ENCODE data around the gene OPRD1. TPM values are rescaled to one million over a fixed set of nuclear protein-coding genes. Genes with fewer than 3 reads are reported as not detected.

OPRD1 gene
- total RNA-seq, 6 experiments from 2014 or later: not detected

- Histone ChIP-seq H3K27me3 (no peaks in the 10 kb centered on the region), H3K36me3 (no peaks in the 10 kb centered on the region), H3K4me1 (no peaks in the 10 kb centered on the region), H3K4me3 (no peak overlapping the region), H3K27ac (no peak overlapping the region), H3K9me3 (no peaks in the 10 kb centered on the region)
- no peak for ATAC-seq
- TF ChIP-seq, protein P1, sequence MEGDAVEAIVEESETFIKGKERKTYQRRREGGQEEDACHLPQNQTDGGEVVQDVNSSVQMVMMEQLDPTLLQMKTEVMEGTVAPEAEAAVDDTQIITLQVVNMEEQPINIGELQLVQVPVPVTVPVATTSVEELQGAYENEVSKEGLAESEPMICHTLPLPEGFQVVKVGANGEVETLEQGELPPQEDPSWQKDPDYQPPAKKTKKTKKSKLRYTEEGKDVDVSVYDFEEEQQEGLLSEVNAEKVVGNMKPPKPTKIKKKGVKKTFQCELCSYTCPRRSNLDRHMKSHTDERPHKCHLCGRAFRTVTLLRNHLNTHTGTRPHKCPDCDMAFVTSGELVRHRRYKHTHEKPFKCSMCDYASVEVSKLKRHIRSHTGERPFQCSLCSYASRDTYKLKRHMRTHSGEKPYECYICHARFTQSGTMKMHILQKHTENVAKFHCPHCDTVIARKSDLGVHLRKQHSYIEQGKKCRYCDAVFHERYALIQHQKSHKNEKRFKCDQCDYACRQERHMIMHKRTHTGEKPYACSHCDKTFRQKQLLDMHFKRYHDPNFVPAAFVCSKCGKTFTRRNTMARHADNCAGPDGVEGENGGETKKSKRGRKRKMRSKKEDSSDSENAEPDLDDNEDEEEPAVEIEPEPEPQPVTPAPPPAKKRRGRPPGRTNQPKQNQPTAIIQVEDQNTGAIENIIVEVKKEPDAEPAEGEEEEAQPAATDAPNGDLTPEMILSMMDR (IDR thresholded peaks at IDR 0.05): no peak
- no peak for TF ChIP-seq POLR2A (IDR thresholded peaks at IDR 0.05)
- 88% methylated on average over 2 of the region's 2 CpGs for WGBS (ENCODE audit: insufficient coverage, low coverage, low lambda C conversion rate, missing lambda C conversion rate)
- DNase-seq: no peak
- intact Hi-C loops (cut with DNase I): no loop called here
Measured at GRCh38 chr1:28894785-28895184, 82.8 kb downstream of the OPRD1 start.

DNA sequence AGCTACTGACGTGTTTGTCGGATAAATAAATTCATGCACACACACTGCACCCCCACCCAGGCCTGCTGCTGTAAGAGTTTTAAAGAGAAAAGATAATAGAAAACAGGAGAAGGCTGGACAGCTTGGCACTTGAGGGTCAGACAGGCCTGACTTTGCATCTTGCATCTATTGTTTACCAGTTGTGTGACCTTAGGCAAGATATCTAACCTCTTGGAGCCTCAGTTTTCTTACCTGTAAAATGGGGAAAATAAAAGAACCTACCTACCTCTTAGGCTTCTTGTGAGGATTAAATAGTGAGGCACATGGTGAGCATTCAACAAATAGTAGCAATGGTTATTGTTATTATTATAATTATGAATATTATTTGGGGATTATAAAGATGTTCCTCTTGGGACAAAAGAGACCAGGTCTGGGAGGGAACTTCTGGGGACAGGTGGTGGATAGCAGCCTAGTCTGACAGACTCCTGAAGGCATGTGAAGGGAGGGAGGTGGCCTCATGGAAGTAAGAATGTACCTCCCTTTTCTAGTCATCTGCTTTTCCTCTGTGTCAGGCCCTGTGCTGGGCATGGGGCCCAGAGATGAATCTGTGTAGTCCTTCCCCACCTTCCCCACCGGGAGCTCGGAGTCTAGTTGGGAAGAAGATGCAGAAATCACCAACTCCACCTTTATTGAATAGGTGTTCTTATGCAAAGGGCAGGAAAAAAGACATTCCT lies 84.1 kb downstream of the OPRD1 start:
- TF ChIP-seq POLR2A (IDR thresholded peaks at IDR 0.05): no peak
- TF ChIP-seq, protein P1 (IDR thresholded peaks at IDR 0.05): no peak
- no peaks in the 10 kb centered on the region for H3K4me1 ChIP-seq
- no peak overlapping the region for H3K4me3 ChIP-seq
- no peaks in the 10 kb centered on the region for H3K36me3 ChIP-seq
- intact Hi-C loops (cut with DNase I): no loop called here
- ATAC-seq: no peak
- no peaks in the 10 kb centered on the region for H3K27me3 ChIP-seq
- no peaks in the 10 kb centered on the region for H3K9me3 ChIP-seq
- H3K27ac ChIP-seq: no peak overlapping the region
- 85% methylated on average over 4 of the region's 4 CpGs for WGBS (ENCODE audit: insufficient coverage, low coverage, low lambda C conversion rate, missing lambda C conversion rate)
- no peak for DNase-seq

GRCh38 chr1:28896609-28896986 lies 84.6 kb downstream of the OPRD1 start:
- H3K9me3 ChIP-seq: no peaks in the 10 kb centered on the region
- H3K27ac ChIP-seq: no peak overlapping the region
- H3K36me3 ChIP-seq: no peaks in the 10 kb centered on the region
- no peaks in the 10 kb centered on the region for H3K27me3 ChIP-seq
- ATAC-seq (no peak), DNase-seq (no peak)
- TF ChIP-seq, protein P1 (IDR thresholded peaks at IDR 0.05): no peak
- TF ChIP-seq POLR2A (IDR thresholded peaks at IDR 0.05): no peak
- H3K4me3 ChIP-seq: no peak overlapping the region
- H3K4me1 ChIP-seq: no peaks in the 10 kb centered on the region
- 54% methylated on average over 3 of the region's 3 CpGs for WGBS (ENCODE audit: insufficient coverage, low coverage, low lambda C conversion rate, missing lambda C conversion rate)
- intact Hi-C loops (cut with DNase I): no loop called here

DNA sequence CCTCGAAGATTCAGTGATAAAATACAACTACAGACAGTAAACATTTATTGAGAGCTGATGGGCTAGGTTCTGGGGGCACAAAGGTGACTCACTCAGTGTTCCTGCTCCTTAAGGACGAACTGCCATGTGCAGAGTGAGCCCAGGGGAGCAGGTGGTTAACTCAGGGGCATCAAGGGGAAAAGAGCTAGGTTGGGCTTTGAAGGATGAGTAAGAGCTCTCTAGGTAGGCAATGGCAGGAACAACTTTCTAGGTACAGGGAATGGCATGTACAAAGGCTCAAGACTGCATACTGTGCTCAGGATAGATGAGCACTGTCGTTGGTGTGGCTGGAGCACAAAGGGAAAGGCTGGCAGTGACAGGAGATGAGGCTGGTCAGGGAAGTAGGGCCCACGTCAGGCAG lies 85.8 kb downstream of the OPRD1 start:
- intact Hi-C loops (cut with DNase I): no loop called here
- Histone ChIP-seq H3K4me3 (no peak overlapping the region), H3K9me3 (no peaks in the 10 kb centered on the region), H3K36me3 (no peaks in the 10 kb centered on the region), H3K4me1 (no peaks in the 10 kb centered on the region), H3K27ac (no peak overlapping the region), H3K27me3 (no peaks in the 10 kb centered on the region)
- TF ChIP-seq, protein P1 (IDR thresholded peaks at IDR 0.05): no peak
- TF ChIP-seq POLR2A (IDR thresholded peaks at IDR 0.05): no peak
- DNase-seq (no peak), ATAC-seq (peak in 1 of 4 donors; percentile 21)
- 90% methylated on average over 1 of the region's 4 CpGs for WGBS (ENCODE audit: insufficient coverage, low coverage, low lambda C conversion rate, missing lambda C conversion rate)
